Endothelial cell (in vitro differentiated cells): ENCODE results near the gene ATXN7L3. TPM values are rescaled to one million over a fixed set of nuclear protein-coding genes. Genes with fewer than 3 reads are reported as not detected.
A peak's percentile ranks its signal among the peaks of the same experiment; 100 is the strongest.

Experiments
- DNase-seq: peaks from one replicate; pipeline ENCODE4 v3.0.0; 2021; ENCODE audit warnings: low spot score
- H3K27ac Mint-ChIP-seq: one replicate; pipeline ENCODE4 v1.8.0; 2021; ENCODE audit warnings: mixed read lengths, inconsistent platforms; ENCODE audit not compliant: unreplicated experiment
- H3K27me3 Mint-ChIP-seq: one replicate; pipeline ENCODE4 v1.8.0; 2021; ENCODE audit warnings: mild to moderate bottlenecking, moderate library complexity, mixed read lengths, inconsistent platforms; ENCODE audit not compliant: unreplicated experiment
- H3K36me3 Mint-ChIP-seq: one replicate; pipeline ENCODE4 v1.8.0; 2021; ENCODE audit warnings: mild to moderate bottlenecking, low read depth, mixed read lengths, inconsistent platforms; ENCODE audit not compliant: unreplicated experiment
- H3K4me1 Mint-ChIP-seq: one replicate; pipeline ENCODE4 v1.8.0; 2021; ENCODE audit warnings: mild to moderate bottlenecking, mixed read lengths, inconsistent platforms; ENCODE audit not compliant: unreplicated experiment
- H3K4me3 Mint-ChIP-seq: one replicate; pipeline ENCODE4 v1.8.0; 2021; ENCODE audit warnings: mild to moderate bottlenecking, mixed read lengths, inconsistent platforms; ENCODE audit not compliant: unreplicated experiment
- H3K9me3 Mint-ChIP-seq: one replicate; pipeline ENCODE4 v1.8.0; 2021; ENCODE audit warnings: mixed read lengths, inconsistent platforms; ENCODE audit not compliant: unreplicated experiment
- total RNA-seq: library from RNA; stranded (reverse); fragmentation: NEBNext Ultra II Directional; extraction: Animal tissue kit (Norgen Biotek cat#: 25700); gene quantifications from one replicate; pipeline ENCODE4 v1.2.1, GENCODE V29; 2021; ENCODE audit not compliant: unreplicated experiment
- TF ChIP-seq, protein P1 (sequence below): fragments of 200-600 bp; sonication (generic); IDR thresholded peaks from one replicate; pipeline ENCODE4 v1.5.0; 2021; ENCODE audit warnings: antibody characterized with exemption; ENCODE audit not compliant: unreplicated experiment

Gene ATXN7L3
- total RNA-seq, 1 donor from 2014 or later = 152 TPM

DNA sequence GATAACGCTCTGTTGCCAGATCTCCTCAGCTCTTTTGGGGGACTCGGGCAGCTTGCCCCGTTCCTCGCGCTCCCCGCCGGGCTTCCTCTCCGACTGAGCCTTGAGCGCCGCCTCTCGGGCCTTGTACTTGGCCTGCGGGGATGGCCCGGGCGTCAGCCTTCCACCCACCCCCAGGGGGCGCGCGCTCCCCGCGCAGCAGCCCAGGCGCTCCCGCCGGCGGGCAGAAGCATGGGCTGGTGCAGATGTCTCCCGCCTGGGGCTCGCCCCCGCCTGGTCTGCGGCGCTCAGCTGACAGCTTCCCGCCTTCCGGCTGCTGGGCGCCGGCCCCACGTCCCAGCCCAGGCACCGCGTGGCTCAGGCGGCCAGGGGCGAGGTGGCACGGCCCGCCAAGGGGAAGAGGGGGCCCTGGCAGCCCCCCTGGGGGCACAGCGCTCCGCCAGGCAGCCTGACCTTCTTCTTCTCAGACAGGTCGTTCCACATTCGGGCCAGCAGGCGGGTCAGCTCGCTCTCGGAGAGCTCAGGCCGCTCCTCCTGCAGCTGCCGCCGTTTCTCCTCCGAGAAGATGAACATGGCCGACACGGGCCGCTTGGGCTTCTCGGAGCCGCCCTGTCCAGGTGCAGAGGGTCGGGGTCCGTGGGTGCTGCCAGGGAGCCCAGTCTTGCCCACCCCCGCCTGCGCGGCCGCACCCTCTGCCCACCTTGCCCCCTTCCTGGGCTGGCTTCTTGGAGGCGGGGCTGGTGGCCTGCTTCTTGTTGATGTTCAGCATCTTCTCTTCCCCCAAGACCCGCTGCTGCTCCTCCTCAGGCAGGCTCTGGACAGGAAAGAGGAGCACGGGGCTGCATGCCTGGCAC lies 10.9 kb upstream of the ATXN7L3 start:
- Mint-ChIP-seq H3K27ac (no peak overlapping the region), H3K36me3 (peaks cover 33% of the 10 kb centered on the region)

DNA sequence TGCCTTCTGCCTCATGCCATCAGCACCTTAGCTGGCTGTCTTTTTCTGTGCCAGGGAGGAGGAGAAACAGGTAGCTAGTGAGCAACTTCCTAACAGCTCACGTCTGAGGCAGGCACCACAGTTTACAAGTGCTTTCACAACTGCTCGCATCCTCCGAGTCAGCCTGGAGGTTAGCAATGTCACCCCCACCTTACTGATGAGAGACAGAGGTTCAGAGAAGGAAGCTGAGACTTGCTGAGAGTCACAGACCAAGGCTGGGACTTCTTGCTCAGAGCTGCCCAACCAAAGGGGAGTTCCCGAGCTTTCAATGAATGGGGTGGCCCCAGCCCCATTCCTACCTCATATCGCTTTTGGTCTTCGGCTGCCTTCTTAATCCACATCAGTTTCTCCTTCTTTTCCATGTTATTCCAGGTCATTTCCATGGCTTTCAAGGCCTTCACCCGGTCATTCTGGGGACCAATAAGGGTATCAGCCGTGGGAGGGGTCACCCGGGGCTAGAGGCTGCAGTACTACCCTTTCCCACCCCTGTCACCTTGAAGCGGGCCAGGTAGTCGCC lies 10.2 kb upstream of the ATXN7L3 start:
- TF ChIP-seq, protein P1, sequence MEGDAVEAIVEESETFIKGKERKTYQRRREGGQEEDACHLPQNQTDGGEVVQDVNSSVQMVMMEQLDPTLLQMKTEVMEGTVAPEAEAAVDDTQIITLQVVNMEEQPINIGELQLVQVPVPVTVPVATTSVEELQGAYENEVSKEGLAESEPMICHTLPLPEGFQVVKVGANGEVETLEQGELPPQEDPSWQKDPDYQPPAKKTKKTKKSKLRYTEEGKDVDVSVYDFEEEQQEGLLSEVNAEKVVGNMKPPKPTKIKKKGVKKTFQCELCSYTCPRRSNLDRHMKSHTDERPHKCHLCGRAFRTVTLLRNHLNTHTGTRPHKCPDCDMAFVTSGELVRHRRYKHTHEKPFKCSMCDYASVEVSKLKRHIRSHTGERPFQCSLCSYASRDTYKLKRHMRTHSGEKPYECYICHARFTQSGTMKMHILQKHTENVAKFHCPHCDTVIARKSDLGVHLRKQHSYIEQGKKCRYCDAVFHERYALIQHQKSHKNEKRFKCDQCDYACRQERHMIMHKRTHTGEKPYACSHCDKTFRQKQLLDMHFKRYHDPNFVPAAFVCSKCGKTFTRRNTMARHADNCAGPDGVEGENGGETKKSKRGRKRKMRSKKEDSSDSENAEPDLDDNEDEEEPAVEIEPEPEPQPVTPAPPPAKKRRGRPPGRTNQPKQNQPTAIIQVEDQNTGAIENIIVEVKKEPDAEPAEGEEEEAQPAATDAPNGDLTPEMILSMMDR = no peak
- no peaks in the 10 kb centered on the region for H3K9me3 Mint-ChIP-seq

More for the DNA sequence above, 10.9 kb upstream of the ATXN7L3 start:
- no peaks in the 10 kb centered on the region for H3K9me3 Mint-ChIP-seq
- DNase-seq = peak; percentile 96
- H3K4me3 Mint-ChIP-seq = peak overlapping the region; percentile 11
- peaks cover 12% of the 10 kb centered on the region for H3K4me1 Mint-ChIP-seq
- peaks cover 23% of the 10 kb centered on the region for H3K27me3 Mint-ChIP-seq
- TF ChIP-seq, protein P1 = peak; percentile 99

DNA sequence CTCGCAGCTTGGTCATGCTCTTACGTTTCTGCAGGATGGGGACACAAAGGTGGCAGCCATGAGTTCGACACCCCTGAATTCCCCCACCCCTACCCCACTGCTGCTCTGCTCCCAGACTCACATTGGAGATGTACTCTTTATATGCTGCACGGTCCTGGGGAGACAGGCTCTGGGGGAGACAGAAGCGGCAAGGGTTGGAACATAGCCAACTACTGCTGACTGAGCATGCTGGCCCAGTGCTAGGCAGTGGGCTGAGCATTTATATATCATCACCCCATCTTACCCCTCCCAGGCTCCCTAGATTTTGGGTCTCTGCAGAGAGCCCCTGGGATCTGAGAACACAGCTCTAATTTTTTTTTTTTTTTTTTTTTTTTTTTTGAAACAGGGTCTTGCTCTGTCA lies 8.1 kb upstream of the ATXN7L3 start:
- Mint-ChIP-seq H3K27me3 (peaks cover 18% of the 10 kb centered on the region), H3K4me3 (no peak overlapping the region), H3K27ac (no peak overlapping the region), H3K9me3 (no peaks in the 10 kb centered on the region), H3K36me3 (peaks cover 14% of the 10 kb centered on the region), H3K4me1 (peaks cover 16% of the 10 kb centered on the region)
- no peak for DNase-seq
- TF ChIP-seq, protein P1 = no peak

More for the DNA sequence above, 10.2 kb upstream of the ATXN7L3 start:
- Mint-ChIP-seq H3K27me3 (peaks cover 21% of the 10 kb centered on the region), H3K36me3 (peaks cover 28% of the 10 kb centered on the region), H3K4me1 (peaks cover 12% of the 10 kb centered on the region), H3K4me3 (peak overlapping the region; percentile 42), H3K27ac (no peak overlapping the region)
- no peak for DNase-seq

DNA sequence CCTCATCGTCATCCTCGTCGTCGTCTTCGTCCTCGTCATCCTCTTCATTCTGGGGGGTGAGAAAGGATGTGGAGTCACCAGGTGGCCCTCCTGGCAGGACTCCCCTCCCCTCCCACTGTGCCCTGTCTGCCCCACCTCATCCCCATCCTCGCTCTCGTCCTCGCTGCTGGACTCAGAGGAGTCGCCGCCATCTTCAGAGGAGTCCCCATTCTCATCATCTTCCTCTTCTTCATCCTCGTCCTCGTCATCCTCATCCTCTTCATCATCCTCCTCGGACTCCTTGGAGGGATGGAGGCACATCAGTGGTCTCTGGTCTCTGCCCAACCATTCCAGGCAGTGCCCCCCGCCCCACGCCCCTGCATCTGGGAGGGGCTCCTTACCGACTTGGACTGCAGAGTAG lies 7.6 kb upstream of the ATXN7L3 start:
- DNase-seq = no peak
- H3K4me1 Mint-ChIP-seq = peaks cover 16% of the 10 kb centered on the region
- peaks cover 17% of the 10 kb centered on the region for H3K27me3 Mint-ChIP-seq
- no peak overlapping the region for H3K27ac Mint-ChIP-seq
- H3K4me3 Mint-ChIP-seq = no peak overlapping the region
- H3K9me3 Mint-ChIP-seq = no peaks in the 10 kb centered on the region
- TF ChIP-seq, protein P1 = no peak
- H3K36me3 Mint-ChIP-seq = peaks cover 14% of the 10 kb centered on the region

DNA sequence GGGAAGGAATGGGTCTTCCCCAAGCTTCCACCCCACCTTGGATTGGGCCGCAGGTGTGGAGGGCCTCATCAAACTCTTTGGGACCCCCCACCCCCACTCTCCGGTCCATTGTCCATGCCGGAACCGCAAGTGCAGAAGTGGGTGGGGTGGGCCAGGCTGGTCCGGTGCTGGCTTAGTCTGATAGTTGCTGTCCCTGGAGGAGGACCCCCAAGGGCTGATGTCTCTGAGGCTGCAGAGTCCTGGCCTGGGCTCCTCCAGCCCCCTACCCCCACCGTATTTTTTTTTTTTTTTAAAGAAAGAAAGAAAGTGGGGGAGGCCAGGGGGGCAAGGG lies 7.1 kb upstream of the ATXN7L3 start:
- TF ChIP-seq, protein P1 = no peak
- H3K36me3 Mint-ChIP-seq = peaks cover 14% of the 10 kb centered on the region
- H3K27ac Mint-ChIP-seq = no peak overlapping the region
- no peaks in the 10 kb centered on the region for H3K9me3 Mint-ChIP-seq
- DNase-seq = no peak
- H3K27me3 Mint-ChIP-seq = peaks cover 17% of the 10 kb centered on the region
- H3K4me1 Mint-ChIP-seq = peaks cover 16% of the 10 kb centered on the region
- no peak overlapping the region for H3K4me3 Mint-ChIP-seq
